OCI-LY3 (cell line): ENCODE data around the gene FTSJ3.

Source experiments
- EZH2phosphoT487 ChIP-seq: fragments of 200-600 bp; shearing (Covaris generic); IDR thresholded peaks from 2 replicates; pipeline ENCODE4 v1.6.1; 2018; ENCODE audit warnings: antibody characterized with exemption, mixed run types, low read depth
- TF ChIP-seq, protein P1 (sequence below): fragments of 200-600, 300-600 bp; sonication (generic); IDR thresholded peaks from 2 replicates; pipeline ENCODE4 v1.5.1; 2014; ENCODE audit warnings: antibody characterized with exemption, low read length, low read depth

DNA sequence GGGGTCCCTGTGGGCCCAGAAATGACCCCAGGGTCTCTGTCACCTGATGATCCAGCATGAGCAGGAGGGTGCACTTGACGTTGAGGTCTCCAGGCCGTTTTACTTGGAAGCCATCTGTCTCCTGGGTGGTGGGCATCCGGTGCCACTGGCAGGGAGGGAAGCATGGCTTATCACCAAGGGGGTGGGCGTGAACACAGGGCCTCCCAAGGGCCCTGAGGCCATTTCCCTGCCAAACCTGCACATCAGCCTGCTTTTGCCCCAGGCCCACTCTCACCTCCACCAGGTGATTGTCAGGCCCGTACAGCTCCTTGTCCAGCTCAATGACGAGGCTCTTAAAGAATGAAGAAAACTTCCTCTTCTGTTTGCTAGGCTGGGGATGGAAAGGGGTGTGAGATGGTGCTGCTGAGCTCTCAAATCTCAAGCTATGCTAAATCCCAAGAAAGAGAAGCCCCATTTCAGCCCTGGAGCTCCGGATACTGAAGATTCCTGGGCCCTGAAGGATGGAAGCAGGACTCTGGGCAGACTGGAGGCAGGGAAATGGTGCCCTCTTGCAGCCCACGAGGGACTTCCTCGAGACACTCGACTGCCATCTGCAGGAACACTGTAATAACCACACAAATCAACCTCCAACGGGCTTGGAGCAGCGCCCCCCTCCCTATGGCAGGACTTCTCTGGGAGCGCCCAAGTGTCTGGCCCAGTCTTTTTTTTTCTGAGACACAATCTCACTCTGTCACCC lies 7.1 kb upstream of the FTSJ3 start:
- TF ChIP-seq, protein P1, sequence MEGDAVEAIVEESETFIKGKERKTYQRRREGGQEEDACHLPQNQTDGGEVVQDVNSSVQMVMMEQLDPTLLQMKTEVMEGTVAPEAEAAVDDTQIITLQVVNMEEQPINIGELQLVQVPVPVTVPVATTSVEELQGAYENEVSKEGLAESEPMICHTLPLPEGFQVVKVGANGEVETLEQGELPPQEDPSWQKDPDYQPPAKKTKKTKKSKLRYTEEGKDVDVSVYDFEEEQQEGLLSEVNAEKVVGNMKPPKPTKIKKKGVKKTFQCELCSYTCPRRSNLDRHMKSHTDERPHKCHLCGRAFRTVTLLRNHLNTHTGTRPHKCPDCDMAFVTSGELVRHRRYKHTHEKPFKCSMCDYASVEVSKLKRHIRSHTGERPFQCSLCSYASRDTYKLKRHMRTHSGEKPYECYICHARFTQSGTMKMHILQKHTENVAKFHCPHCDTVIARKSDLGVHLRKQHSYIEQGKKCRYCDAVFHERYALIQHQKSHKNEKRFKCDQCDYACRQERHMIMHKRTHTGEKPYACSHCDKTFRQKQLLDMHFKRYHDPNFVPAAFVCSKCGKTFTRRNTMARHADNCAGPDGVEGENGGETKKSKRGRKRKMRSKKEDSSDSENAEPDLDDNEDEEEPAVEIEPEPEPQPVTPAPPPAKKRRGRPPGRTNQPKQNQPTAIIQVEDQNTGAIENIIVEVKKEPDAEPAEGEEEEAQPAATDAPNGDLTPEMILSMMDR = peak; percentile 57
- TF ChIP-seq EZH2phosphoT487 = no peak
